ENCODE results near the gene DGUOK.

- TF ChIP-seq CTCF (IDR thresholded peaks at IDR 0.05) (no peak), POLR2A (IDR thresholded peaks at IDR 0.05) (no peak)
Measured at GRCh38 chr2:73998451-73998850, 71.8 kb downstream of the DGUOK start.

All from adrenal gland (tissue), 5 donors.